ENCODE data around the gene FOXP1.

The FOXP1 gene

DNA sequence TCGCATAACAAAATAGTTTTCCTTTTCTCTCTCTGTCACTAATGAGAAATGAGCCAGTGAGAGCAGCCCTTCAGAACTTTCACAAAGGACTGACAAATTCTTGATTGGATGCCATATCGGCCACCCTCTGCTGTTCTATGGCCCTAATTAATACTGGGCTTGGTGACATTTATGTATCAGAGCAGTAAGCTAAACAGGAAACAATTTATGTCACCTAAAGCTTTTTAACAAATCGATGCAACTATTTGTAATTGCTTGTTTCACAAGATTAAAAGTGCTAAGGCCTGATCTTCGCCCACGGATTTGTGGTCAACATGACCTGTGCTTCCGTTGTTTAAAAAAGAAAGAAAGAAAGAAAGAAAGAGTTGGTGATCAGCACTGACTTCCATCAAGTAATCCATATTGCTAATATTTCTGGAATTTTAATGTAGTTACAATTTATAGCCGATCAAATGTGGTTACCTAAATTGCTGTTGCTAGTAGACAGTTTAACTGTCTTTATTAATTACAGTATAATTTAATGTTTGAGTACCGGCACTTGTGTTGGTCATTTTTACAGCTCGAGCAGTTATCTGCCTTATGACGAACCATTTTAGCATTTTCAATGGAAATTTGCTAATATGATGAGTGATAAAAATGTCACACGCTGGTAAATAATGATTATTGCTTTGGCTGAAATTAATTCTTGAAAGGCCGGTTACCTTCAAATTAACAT, 631.3 kb downstream of the FOXP1 start:
- ChIA-PET POLR2A (no interaction called here), CTCF (no interaction called here)

GRCh38 chr3:70951316-70951715, 632.2 kb downstream of the FOXP1 start:
- no peak for DNase-seq (ENCODE audit: extremely low spot score)
- POLR2A ChIA-PET, result no interaction called here
- TF ChIP-seq BHLHE40 (IDR thresholded peaks at IDR 0.05; ENCODE audit: borderline replicate concordance), result no peak
- no peak for TF ChIP-seq NFRKB (IDR thresholded peaks at IDR 0.05)
- TF ChIP-seq ZNF384 (IDR thresholded peaks at IDR 0.05), result no peak
- TF ChIP-seq SUZ12 (IDR thresholded peaks at IDR 0.05), result no peak
- TF ChIP-seq CTBP1 (IDR thresholded peaks at IDR 0.05; ENCODE audit: borderline replicate concordance), result no peak
- TF ChIP-seq FOXA1 (IDR thresholded peaks at IDR 0.05), result no peak
- no peak for TF ChIP-seq FOXM1 (IDR thresholded peaks at IDR 0.05; ENCODE audit: borderline replicate concordance)
- no peak for TF ChIP-seq L3MBTL2 (conservative IDR thresholded peaks at IDR 0.05)
- no peak for TF ChIP-seq FOXK2 (IDR thresholded peaks at IDR 0.05)
- CTCF ChIA-PET, result no interaction called here

More for the DNA sequence above, 631.3 kb downstream of the FOXP1 start:
- no peak for TF ChIP-seq L3MBTL2 (conservative IDR thresholded peaks at IDR 0.05)
- TF ChIP-seq FOXA1 (IDR thresholded peaks at IDR 0.05), result no peak
- no peak; the same call in 1 of the 2 replicates for TF ChIP-seq ELF4 (IDR thresholded peaks at IDR 0.05)
- no peak for TF ChIP-seq PKNOX1 (IDR thresholded peaks at IDR 0.05)
- TF ChIP-seq FOXM1 (IDR thresholded peaks at IDR 0.05; ENCODE audit: borderline replicate concordance), result no peak
- no peak for TF ChIP-seq ZNF384 (IDR thresholded peaks at IDR 0.05)
- TF ChIP-seq CTBP1 (IDR thresholded peaks at IDR 0.05; ENCODE audit: borderline replicate concordance), result no peak
- no peak for TF ChIP-seq LEF1 (IDR thresholded peaks at IDR 0.05; ENCODE audit: borderline replicate concordance)
- no peak for TF ChIP-seq SP1 (IDR thresholded peaks at IDR 0.05)
- TF ChIP-seq BHLHE40 (IDR thresholded peaks at IDR 0.05; ENCODE audit: borderline replicate concordance), result no peak
- TF ChIP-seq HDGF (IDR thresholded peaks at IDR 0.05; ENCODE audit: borderline replicate concordance), result no peak
- no peak for TF ChIP-seq NFRKB (IDR thresholded peaks at IDR 0.05)
- TF ChIP-seq SUZ12 (IDR thresholded peaks at IDR 0.05), result no peak
- no peak for TF ChIP-seq FOXK2 (IDR thresholded peaks at IDR 0.05)
- TF ChIP-seq TARDBP (IDR thresholded peaks at IDR 0.05), result no peak
- no peak for TF ChIP-seq ARNT (IDR thresholded peaks at IDR 0.05)
- DNase-seq (ENCODE audit: extremely low spot score), result no peak

DNA sequence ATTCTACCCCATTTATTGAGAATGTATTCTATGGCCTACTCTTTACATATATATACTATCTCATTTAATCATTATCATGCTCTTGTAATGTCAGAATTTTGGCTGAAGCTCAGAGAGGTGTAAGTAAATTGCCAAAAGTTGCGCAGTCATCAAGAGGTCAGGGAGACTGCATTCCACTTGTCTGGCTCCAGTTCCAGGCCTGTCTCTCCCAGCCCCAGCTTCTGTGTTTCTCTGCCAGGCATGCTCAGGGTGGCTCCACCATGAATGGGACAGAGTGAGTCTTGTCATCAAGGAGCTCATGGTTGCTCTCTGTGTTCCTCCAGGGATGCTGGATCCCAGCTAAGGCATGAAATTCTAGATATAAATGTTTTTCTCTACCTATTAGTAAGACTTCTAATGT, 635.9 kb downstream of the FOXP1 start:
- POLR2A ChIA-PET, result no interaction called here
- TF ChIP-seq ELF4 (IDR thresholded peaks at IDR 0.05) (no peak), ARNT (IDR thresholded peaks at IDR 0.05) (no peak), ZNF384 (IDR thresholded peaks at IDR 0.05) (no peak), BHLHE40 (IDR thresholded peaks at IDR 0.05; ENCODE audit: borderline replicate concordance) (no peak), HDGF (IDR thresholded peaks at IDR 0.05; ENCODE audit: borderline replicate concordance) (no peak), FOXA1 (IDR thresholded peaks at IDR 0.05) (no peak), SUZ12 (IDR thresholded peaks at IDR 0.05) (no peak), PKNOX1 (IDR thresholded peaks at IDR 0.05) (no peak), FOXM1 (IDR thresholded peaks at IDR 0.05; ENCODE audit: borderline replicate concordance) (no peak), NFRKB (IDR thresholded peaks at IDR 0.05) (no peak), SP1 (IDR thresholded peaks at IDR 0.05) (no peak), LEF1 (IDR thresholded peaks at IDR 0.05; ENCODE audit: borderline replicate concordance) (no peak), L3MBTL2 (conservative IDR thresholded peaks at IDR 0.05) (no peak), FOXK2 (IDR thresholded peaks at IDR 0.05) (no peak), TARDBP (IDR thresholded peaks at IDR 0.05) (no peak), CTBP1 (IDR thresholded peaks at IDR 0.05; ENCODE audit: borderline replicate concordance) (no peak)
- CTCF ChIA-PET, result no interaction called here
- no peak for DNase-seq (ENCODE audit: extremely low spot score)

DNA sequence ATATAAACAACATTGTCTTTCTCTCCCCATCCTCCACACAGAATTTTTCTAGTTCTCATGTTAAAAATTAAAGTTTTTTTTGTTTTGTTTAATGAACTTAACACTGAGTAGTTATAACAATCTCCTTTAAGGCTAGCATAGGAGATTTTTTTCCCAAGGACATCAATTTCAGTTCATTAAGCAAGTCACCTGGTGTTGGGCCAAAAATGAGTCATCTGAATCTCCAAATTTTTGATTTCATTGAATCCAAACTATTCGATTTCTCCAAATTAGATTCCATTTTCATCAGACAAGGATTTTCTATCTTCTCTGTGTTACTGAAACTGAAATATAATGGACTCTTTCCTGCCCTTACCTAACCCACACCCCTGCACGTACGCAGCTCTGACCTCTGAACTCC, 639.6 kb downstream of the FOXP1 start:
- no peak for TF ChIP-seq FOXM1 (IDR thresholded peaks at IDR 0.05; ENCODE audit: borderline replicate concordance)
- no peak for TF ChIP-seq ZNF384 (IDR thresholded peaks at IDR 0.05)
- TF ChIP-seq FOXK2 (IDR thresholded peaks at IDR 0.05), result no peak
- no peak for TF ChIP-seq ARNT (IDR thresholded peaks at IDR 0.05)
- TF ChIP-seq HDGF (IDR thresholded peaks at IDR 0.05; ENCODE audit: borderline replicate concordance), result no peak
- no peak for TF ChIP-seq LEF1 (IDR thresholded peaks at IDR 0.05; ENCODE audit: borderline replicate concordance)
- no peak for TF ChIP-seq CTBP1 (IDR thresholded peaks at IDR 0.05; ENCODE audit: borderline replicate concordance)
- TF ChIP-seq BHLHE40 (IDR thresholded peaks at IDR 0.05; ENCODE audit: borderline replicate concordance), result no peak
- TF ChIP-seq TARDBP (IDR thresholded peaks at IDR 0.05), result no peak
- no peak for TF ChIP-seq SUZ12 (IDR thresholded peaks at IDR 0.05)
- no peak for TF ChIP-seq SP1 (IDR thresholded peaks at IDR 0.05)
- POLR2A ChIA-PET, result no interaction called here
- CTCF ChIA-PET, result no interaction called here
- DNase-seq (ENCODE audit: extremely low spot score), result no peak

DNA sequence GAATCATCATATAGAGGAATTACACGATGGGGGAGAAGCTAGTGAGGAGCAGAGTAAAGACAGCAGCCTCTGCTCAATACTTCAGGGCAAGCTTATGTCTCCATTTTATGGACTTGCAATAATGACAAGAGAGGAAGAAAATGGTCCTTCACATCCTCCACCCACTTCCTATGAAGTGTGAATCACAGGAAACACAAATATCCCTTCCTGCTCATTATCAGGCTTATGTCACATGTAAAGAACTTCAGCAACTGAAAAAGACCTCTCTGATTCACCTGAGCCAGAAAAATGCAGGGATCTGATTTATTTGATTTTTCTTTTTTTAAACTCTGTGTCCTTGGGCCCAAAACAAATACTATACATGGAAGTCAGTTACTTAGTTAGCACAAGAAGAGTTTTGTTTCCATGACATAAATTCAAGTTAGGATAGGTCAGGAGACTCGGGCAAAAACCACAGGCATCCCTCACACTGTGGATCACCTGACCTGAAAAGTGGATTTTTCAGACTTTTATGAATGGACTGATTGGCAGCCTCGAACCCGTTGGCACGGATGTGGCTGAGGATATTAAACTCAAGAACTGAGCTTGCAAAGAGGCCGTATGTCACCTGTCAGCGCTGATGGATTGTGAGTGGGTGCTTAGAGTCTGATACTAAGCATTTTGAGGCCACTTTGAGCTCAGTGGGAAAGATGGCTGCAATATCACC, 650.3 kb downstream of the FOXP1 start:
- no peak for DNase-seq (ENCODE audit: extremely low spot score)
- ChIA-PET POLR2A (no interaction called here), CTCF (interaction anchor here (0.7 kb wide), 1 partner anchor 12 kb away, joined by 3 read pairs; no protein-coding TSS in a partner anchor)
- no peak for TF ChIP-seq FOXA1 (IDR thresholded peaks at IDR 0.05)
- no peak for TF ChIP-seq ZNF384 (IDR thresholded peaks at IDR 0.05)

DNA sequence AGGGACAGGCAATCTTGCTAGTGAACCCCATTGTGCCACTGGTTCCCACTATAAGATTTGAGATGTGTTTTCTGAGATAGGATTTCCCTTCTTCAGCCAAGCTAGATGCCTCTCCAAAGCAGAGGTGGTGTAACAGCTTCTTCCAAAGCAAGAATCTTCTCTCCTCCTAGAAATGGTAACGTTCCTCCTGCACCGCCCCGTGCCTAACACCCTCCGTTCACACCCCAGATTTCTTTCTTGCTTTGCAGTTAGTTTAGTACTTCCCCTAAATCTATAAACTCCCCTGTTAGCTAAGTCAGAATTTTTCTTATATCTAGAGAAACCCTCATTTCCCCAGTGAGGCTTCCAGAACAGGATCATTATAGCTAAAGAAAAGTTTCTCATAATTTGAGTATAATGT, 653.5 kb downstream of the FOXP1 start:
- DNase-seq (ENCODE audit: extremely low spot score), result no peak
- POLR2A ChIA-PET, result interaction anchor here (0.6 kb wide), 1 partner anchor 170 kb away, joined by 3 read pairs; no protein-coding TSS in a partner anchor
- CTCF ChIA-PET, result no interaction called here
- TF ChIP-seq FOXA1 (IDR thresholded peaks at IDR 0.05), result no peak
- TF ChIP-seq TARDBP (IDR thresholded peaks at IDR 0.05), result no peak
- no peak for TF ChIP-seq LEF1 (IDR thresholded peaks at IDR 0.05; ENCODE audit: borderline replicate concordance)
- no peak for TF ChIP-seq CTBP1 (IDR thresholded peaks at IDR 0.05; ENCODE audit: borderline replicate concordance)
- TF ChIP-seq SP1 (IDR thresholded peaks at IDR 0.05), result no peak
- TF ChIP-seq BHLHE40 (IDR thresholded peaks at IDR 0.05; ENCODE audit: borderline replicate concordance), result no peak
- no peak for TF ChIP-seq HDGF (IDR thresholded peaks at IDR 0.05; ENCODE audit: borderline replicate concordance)
- no peak for TF ChIP-seq ELF4 (IDR thresholded peaks at IDR 0.05)
- TF ChIP-seq FOXM1 (IDR thresholded peaks at IDR 0.05; ENCODE audit: borderline replicate concordance), result no peak

Measured in HEK293T (cell line).